HG03045 (cell line): Measurements from ENCODE around the gene RNPEPL1.
A peak's percentile ranks its signal among the peaks of the same experiment; 100 is the strongest.
"Not testable (repeated sequence)": the region's sequence is repeated elsewhere in the genome, so short reads cannot be mapped to it uniquely, and the experiment has no call there.

Source experiments
- ATAC-seq: cut with Tn5 transposase; IDR thresholded peaks from one replicate; pipeline ENCODE4 v1.9.1; 2021; ENCODE audit warnings: mild to moderate bottlenecking, moderate library complexity; ENCODE audit not compliant: unreplicated experiment

Gene RNPEPL1

GRCh38 chr2:240538031-240538780, 30.1 kb upstream of the RNPEPL1 start:
- no peak for ATAC-seq

- not testable (repeated sequence) for ATAC-seq
These were observed 29.2 kb upstream of the RNPEPL1 start for GRCh38 chr2:240539101-240539500.

- no peak for ATAC-seq
These were observed 28.4 kb upstream of the RNPEPL1 start for GRCh38 chr2:240539906-240540305.

GRCh38 chr2:240551288-240551687, 17.0 kb upstream of the RNPEPL1 start:
- ATAC-seq, result no peak

- no peak for ATAC-seq
These were observed 16.5 kb upstream of the RNPEPL1 start for GRCh38 chr2:240551811-240552210.

GRCh38 chr2:240553956-240554480, 14.3 kb upstream of the RNPEPL1 start:
- no peak for ATAC-seq

GRCh38 chr2:240554767-240555493, 13.4 kb upstream of the RNPEPL1 start:
- no peak for ATAC-seq

GRCh38 chr2:240555541-240556250, 12.6 kb upstream of the RNPEPL1 start:
- no peak for ATAC-seq

GRCh38 chr2:240556553-240557100, 11.7 kb upstream of the RNPEPL1 start:
- ATAC-seq, result no peak

GRCh38 chr2:240557101-240557751, 11.1 kb upstream of the RNPEPL1 start:
- no peak for ATAC-seq

- no peak for ATAC-seq
These were observed 10.5 kb upstream of the RNPEPL1 start, which contains the start of gene ANKMY1 for GRCh38 chr2:240557808-240558207. Gene ANKMY1, minus strand, starts transcription at chr2:240557988. Its CDS starts 653 bp downstream, at chr2:240557335.

GRCh38 chr2:240558236-240558761, 10.0 kb upstream of the RNPEPL1 start:
- ATAC-seq, result no peak

GRCh38 chr2:240559286-240559685, 9.0 kb upstream of the RNPEPL1 start:
- ATAC-seq, result no peak

- peak; percentile 54 for ATAC-seq
These were observed 8.2 kb upstream of the RNPEPL1 start, which contains the start of gene DUSP28 for GRCh38 chr2:240560084-240560479. Gene DUSP28, plus strand, starts transcription at chr2:240560357. Its CDS starts 328 bp downstream, at chr2:240560685.

- ATAC-seq, result peak; percentile 60
These were observed 7.6 kb upstream of the RNPEPL1 start for GRCh38 chr2:240560480-240561324.

- ATAC-seq, result peak; percentile 3
These were observed 6.8 kb upstream of the RNPEPL1 start for GRCh38 chr2:240561325-240561971.

- not testable (repeated sequence) for ATAC-seq
These were observed 5.1 kb upstream of the RNPEPL1 start for GRCh38 chr2:240563231-240563630.

- no peak for ATAC-seq
These were observed 4.2 kb upstream of the RNPEPL1 start for GRCh38 chr2:240563951-240564560.
